Liver (tissue), 2 donors: ENCODE results near the gene RNU1-2.
"Not testable (repeated sequence)": the region's sequence is repeated elsewhere in the genome, so short reads cannot be mapped to it uniquely, and the experiment has no call there.

Experiments used
- ATF3 ChIP-seq: IDR thresholded peaks from 2 replicates; pipeline ENCODE4 v1.6.1; 2016; ENCODE audit warnings: antibody characterized with exemption
- ZBTB33 ChIP-seq: IDR thresholded peaks from 2 replicates; pipeline ENCODE4 v1.6.1; 2016; ENCODE audit warnings: antibody characterized with exemption
- donor health status: healthy.

GRCh38 chr1:16895233-16895597, 565 bp upstream of the RNU1-2 start:
- TF ChIP-seq ATF3, ZBTB33: not testable (repeated sequence)
